CD4-positive, alpha-beta T cell treated with Interleukin-12 subunit alpha and Interleukin-12 subunit beta, for 1 hour (primary cell): ENCODE results near the gene RGS1.

Experiments
- DNase-seq: peaks from one replicate; pipeline ENCODE4 v3.0.0-alpha.2; 2020

The RGS1 gene

GRCh38 chr1:192554904-192555303, 20.7 kb upstream of the RGS1 start:
- DNase-seq, result no peak

GRCh38 chr1:192555399-192555798, 20.2 kb upstream of the RGS1 start:
- no peak for DNase-seq

- no peak for DNase-seq
Observed at GRCh38 chr1:192557841-192558595, 17.6 kb upstream of the RGS1 start.

DNA sequence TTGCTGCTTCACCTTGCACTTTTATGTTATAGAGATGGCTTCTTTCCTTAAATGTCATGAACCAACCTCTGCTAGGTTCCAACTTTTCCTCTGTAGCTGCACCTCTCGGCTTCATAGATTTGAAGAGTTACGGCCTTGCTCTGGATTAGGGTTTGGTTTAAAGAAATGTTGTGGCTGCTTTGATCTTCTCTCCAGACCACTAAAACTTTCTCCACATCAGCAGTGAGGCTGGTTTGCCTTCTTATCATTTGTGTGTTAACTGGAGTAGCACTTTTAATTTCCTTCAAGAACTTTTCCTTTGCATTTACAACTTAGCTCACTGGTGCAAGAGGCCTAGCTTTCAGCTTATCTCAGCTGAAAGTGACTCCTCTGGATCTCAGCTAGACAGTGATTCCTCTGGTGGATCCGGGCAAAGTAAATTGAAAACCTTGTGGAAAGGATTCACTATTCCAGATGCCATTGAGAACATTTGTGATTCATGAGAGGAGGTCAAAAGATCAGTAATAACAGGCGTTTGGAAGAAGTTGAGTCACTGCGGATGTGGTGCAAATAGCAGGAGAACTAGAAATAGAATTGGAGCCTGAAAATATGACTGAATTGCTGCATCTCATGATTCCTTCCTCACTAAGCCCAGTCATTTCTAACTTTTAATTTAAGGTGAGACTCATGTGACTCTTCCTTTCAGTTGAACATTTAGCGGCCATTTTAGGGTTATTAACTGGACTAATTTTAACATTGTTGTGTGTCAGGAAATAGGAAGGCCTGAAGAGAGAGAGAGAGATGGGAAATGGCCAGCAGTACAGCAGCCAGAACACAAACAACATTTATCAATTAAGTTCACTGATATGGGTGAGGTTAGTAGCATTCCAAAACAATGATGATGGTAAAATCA, 16.2 kb upstream of the RGS1 start:
- DNase-seq, result no peak

GRCh38 chr1:192561301-192561700, 14.3 kb upstream of the RGS1 start:
- DNase-seq, result no peak

DNA sequence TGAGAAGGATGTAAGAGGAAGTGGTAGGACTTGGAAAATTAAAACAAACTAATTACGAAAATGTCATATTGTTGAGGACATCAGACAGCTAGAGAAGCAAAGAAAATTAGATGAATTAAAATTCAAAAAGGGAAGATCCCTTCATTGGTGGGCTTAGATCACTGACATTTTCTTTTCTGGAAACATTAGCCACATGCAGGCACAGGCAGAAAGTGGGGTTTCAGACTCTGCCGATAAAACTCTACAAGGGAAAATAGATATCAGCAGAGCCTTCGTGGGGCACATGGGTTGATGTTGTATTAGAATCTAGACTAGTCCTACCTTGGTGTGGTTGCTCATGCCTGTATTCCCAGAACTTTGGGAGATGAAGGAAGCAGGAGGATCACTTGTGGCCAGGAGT, 12.4 kb upstream of the RGS1 start:
- DNase-seq, result no peak

DNA sequence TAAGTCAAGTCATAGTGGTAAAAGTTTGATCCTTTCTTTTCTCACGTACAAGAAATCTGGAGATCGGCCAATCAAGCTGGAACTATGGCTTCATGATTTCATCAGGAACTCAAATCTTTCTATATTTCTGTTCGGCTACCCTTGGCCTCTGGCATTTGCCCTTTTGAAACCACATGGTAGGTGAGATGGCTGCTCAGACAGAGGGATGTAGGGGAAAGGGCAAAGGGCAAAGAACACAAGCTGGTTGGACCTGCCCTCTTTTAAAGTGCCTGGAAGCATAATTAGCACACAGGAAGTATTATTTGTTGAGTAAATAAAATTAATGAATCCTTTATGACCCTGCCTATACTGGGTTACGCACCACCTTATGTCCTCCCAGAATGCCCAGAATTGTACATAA, 11.5 kb upstream of the RGS1 start:
- DNase-seq, result no peak

DNA sequence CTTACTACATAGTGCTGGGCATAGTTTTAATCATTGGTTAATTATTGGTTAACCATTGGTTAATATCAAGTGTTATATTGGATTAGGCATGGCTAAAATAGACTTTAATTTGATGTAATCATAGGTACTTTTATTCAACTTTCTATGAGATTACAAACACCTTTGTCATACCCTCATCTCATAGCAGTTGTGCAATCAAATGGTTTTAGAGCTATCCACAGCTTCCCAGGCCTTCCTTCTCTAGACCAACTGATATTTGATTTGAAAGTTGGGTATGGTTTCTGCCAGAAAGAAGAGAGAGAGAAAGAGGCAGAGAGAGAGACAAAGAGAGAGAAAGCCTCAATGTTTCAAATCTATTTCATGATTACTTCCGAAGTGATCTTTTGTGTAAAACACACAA, 9.6 kb upstream of the RGS1 start:
- no peak for DNase-seq

DNA sequence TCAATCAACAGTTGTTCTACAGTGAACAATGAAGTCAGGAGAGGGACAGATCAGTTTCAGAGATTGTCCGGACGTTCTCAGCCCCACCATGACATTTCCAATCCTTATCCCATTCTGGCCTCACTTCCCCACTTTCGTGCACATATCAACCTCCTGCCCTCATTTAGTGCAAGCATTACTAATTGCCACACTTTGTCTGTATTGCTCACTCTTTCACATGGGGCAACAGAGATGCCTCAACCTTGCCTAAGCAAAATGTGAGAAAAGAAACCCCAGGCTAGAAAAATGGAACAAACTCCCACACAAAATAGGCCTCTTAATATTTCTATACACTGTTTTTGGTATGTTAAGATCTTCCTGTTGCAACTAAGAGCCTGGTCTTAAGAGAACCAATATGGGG, 8.9 kb upstream of the RGS1 start:
- no peak for DNase-seq

- DNase-seq, result no peak
Observed at GRCh38 chr1:192568063-192568462, 7.5 kb upstream of the RGS1 start.

- DNase-seq, result no peak
Observed at GRCh38 chr1:192571668-192572067, 3.9 kb upstream of the RGS1 start.

- DNase-seq, result no peak
Observed at GRCh38 chr1:192573499-192573898, 2.1 kb upstream of the RGS1 start.

DNA sequence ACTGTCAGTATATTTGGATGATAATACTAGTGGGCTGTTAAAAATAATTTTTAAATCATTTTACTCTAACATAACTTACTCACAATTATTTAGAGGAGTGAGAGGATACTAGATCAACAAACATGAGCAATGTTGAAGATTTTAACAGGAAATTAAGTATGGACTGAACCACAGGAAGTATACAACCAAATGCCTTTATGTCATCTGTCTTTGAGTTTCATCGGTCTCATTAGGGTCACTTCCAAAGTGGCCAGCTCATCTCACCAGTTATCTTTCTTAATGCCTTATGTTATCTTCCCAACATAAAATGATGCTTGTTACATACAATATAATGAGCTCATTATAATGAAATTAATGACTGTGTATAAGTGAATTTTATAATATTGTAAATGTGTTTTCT, 1.5 kb upstream of the RGS1 start:
- DNase-seq, result no peak

DNA sequence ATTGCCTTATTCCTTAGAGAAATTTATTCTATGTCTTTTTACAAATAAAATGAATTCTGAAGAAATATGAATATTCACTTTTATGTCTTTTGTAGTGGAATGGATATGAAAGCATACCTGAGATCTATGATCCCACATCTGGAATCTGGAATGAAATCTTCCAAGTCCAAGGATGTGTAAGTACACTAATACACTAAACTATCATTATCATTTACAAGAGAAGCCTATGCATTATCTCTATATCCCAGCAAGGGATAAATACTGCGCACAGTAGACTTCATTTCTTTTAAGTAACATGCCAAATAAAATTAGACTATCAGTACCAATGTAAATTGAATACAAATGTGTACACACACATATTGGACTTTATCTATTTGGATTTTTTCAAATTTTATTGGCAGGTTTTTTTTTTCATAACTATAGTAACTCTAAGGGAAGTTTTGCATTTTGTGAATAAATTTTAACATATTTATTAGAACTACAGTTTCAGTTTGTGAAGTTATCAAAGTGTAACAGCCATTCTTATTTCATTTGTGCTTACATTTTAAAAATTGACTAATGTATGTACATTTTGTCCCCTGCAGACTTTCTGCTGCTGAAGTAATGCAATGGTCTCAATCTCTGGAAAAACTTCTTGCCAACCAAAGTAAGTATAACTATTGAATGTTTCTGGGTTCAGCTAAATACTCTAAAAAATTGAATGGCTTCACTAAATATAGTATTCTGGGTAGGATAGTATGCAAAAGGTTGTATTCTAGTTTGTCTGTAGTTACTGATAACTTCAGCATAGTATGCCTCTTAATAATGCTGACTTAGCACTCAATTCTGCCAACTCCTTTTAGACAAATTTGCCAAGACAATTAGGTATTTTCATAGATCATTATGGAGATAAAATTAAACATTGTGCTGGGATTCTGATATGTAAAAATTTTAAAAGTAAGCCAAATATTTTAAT, 894 bp downstream of the RGS1 start:
- DNase-seq, result no peak

DNA sequence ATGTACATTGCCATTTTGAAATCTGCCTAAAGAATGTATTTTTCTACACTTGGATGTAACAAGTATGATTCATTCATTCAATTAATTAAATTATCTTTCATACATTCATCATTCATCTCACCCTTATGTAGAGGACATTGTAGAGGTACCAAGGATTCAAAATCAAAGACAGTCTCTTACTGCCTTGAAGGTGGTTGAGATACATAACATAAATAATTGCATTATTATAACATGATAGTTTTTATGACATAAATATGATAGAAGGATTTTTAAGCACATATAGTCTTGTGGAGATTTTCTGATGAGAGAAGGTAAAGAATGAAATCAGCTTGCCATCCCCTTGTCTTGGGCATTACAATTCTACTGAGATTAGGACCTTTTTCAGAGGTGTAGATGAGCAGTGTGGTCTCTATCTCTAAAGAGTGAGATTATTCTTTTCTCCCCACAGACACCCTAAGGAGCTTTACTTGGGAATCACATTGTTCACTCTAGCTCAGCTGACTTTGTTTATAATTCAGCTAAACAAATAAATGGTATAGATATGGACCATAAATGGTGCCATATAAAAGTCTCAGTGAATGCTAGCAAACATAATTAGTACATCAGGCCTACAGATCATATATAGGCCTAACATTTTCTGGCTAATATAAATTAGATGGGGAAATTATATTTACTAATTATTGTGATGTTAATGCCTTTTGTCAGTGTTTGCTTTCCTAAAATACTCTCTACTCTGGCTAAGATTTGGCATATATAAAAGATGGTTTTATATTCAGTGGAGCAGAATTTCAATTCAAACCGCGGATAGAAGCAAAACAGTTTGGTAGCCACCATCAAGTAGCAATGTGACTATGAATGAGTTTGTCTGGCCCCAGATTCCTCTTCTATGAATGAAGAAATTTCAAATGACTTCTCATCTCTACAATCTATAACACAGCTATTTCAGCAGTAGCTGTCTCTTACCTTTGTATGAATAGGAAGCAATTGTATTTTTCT, 1.9 kb downstream of the RGS1 start:
- DNase-seq, result no peak

DNA sequence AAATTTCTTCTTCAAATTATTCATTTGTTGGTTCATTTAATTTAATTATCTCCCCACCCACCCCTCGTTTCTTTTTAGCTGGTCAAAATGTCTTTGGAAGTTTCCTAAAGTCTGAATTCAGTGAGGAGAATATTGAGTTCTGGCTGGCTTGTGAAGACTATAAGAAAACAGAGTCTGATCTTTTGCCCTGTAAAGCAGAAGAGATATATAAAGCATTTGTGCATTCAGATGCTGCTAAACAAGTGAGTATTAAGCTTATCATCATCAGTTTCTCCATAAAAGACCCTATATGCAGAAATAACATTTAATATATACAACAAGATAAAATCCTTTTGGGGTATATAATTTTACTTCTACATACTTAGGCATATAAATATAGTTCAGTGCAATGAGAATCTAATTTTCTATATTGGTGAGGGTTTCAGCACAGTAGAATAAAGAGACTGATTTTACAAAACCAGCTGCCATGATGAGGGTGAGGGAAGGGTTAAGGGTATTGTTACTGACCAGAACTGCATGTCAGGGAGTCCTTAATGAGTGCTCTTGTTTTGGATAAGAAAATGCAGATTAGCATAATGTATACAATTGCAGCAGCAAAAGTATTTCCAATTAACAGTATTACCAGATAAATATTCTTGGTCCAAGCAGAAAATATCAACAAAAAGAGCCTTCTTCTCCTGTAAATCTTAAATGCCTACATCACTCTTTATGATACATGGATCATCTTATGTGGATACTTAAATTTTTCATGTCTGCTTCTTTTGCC, 2.8 kb downstream of the RGS1 start:
- no peak for DNase-seq

DNA sequence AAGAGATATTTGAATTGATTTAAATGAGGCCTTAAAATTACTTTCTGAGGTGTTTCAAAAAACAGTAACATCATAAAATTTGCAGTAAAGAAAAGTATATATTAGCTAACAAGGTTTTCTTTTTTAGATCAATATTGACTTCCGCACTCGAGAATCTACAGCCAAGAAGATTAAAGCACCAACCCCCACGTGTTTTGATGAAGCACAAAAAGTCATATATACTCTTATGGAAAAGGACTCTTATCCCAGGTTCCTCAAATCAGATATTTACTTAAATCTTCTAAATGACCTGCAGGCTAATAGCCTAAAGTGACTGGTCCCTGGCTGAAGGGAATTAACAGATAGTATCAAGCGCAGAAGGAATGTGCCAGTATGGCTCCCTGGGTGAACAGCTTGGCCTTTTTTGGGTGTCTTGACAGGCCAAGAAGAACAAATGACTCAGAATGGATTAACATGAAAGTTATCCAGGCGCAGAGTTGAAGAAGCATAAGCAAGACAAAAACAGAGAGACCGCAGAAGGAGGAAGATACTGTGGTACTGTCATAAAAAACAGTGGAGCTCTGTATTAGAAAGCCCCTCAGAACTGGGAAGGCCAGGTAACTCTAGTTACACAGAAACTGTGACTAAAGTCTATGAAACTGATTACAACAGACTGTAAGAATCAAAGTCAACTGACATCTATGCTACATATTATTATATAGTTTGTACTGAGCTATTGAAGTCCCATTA, 3.6 kb downstream of the RGS1 start:
- peak; percentile 41 for DNase-seq

GRCh38 chr1:192580351-192580962, 4.9 kb downstream of the RGS1 start:
- peak; percentile 58 for DNase-seq

GRCh38 chr1:192581131-192581927, 5.8 kb downstream of the RGS1 start:
- DNase-seq, result no peak
